B cell (primary cell): ENCODE measurements around the gene RABAC1. TPM values are rescaled to one million over a fixed set of nuclear protein-coding genes. Genes with fewer than 3 reads are reported as not detected.

Experiments
- ATAC-seq: fragments of 200-7000 bp; cut with Tn5 transposase; one replicate; pipeline ENCODE4 v1.10.0; 2021; ENCODE audit warnings: low read depth, mild to moderate bottlenecking, moderate number of reproducible peaks, moderate library complexity
- CTCF ChIA-PET: fragments of 350-600 bp; sonication (Branson Sonifier 250); formaldehyde crosslinking; loops from one replicate; lab custom pipeline; 2021; ENCODE audit warnings: antibody characterized with exemption, inconsistent platforms; lab: Charles Lee
- POLR2A ChIA-PET: fragments of 350-600 bp; sonication (Branson Sonifier 250); formaldehyde crosslinking; loops from one replicate; lab custom pipeline; 2021; ENCODE audit warnings: antibody characterized with exemption; lab: Charles Lee
- DNase-seq: peaks from one replicate; pipeline ENCODE4 v3.0.0; 2013
- H2AFZ ChIP-seq: 2 replicates; pipeline ENCODE4 v1.6.1; 2012; ENCODE audit warnings: mild to moderate bottlenecking, low read depth, low read length; ENCODE audit not compliant: insufficient read depth, poor library complexity, severe bottlenecking
- H3K27ac ChIP-seq, 2 donors: 1 replicate in 1 of 2; 2 replicates in 1 of 2; pipeline ENCODE4 v1.5.1; 2012 to 2013; ENCODE audit warnings: low read length in 2 of 2, mild to moderate bottlenecking in 2 of 2, moderate library complexity in 1 of 2
- H3K27me3 ChIP-seq, 4 experiments: fragments of 200-600 bp in 1 of 4; sonication (generic) in 1 of 4; replicated peaks in 1 of 4; 1 replicate in 2 of 4; 2 replicates in 2 of 4; pipeline versions ENCODE4 v1.6.1 to v1.7.0; 2013 to 2016; ENCODE audit warnings: low read length in 3 of 4, mild to moderate bottlenecking in 2 of 4, mixed read lengths in 1 of 4, moderate library complexity in 1 of 4; ENCODE audit not compliant: insufficient read depth in 4 of 4, control insufficient read depth in 3 of 4; ENCODE audit errors: control extremely low read depth in 1 of 4
- H3K36me3 ChIP-seq, 2 experiments: replicated peaks in 1 of 2; 1 replicate in 1 of 2; 2 replicates in 1 of 2; pipeline versions ENCODE4 v1.6.1 to v1.7.1; 2013; ENCODE audit warnings: low read length in 1 of 2; ENCODE audit not compliant: insufficient read depth in 2 of 2, control insufficient read depth in 1 of 2; ENCODE audit errors: control extremely low read depth in 1 of 2, extremely low read depth in 1 of 2
- H3K4me1 ChIP-seq, 2 donors: fragments of 200-600 bp in 1 of 2; sonication (generic) in 1 of 2; 1 replicate in 1 of 2; 2 replicates in 1 of 2; pipeline versions ENCODE4 v1.5.1 to v1.6.1; 2013 to 2017; ENCODE audit warnings: low read length in 2 of 2; ENCODE audit not compliant: control insufficient read depth in 2 of 2, insufficient read depth in 2 of 2
- H3K4me2 ChIP-seq: replicated peaks from 2 replicates; pipeline ENCODE3; 2012; ENCODE audit warnings: mild to moderate bottlenecking, low read depth, low read length; ENCODE audit not compliant: poor library complexity, severe bottlenecking
- H3K4me3 ChIP-seq, 5 experiments: fragments of 200-600 bp in 1 of 5; sonication (generic) in 1 of 5; 1 replicate in 3 of 5; 2 replicates in 2 of 5; pipeline versions ENCODE4 v1.5.1 to v1.7.0; 2011 to 2016; ENCODE audit warnings: low read length in 4 of 5, mild to moderate bottlenecking in 4 of 5, low read depth in 2 of 5, control low read depth in 1 of 5, moderate library complexity in 1 of 5; ENCODE audit not compliant: insufficient read depth in 1 of 5; ENCODE audit errors: control extremely low read depth in 1 of 5, extremely low read depth in 1 of 5
- H3K79me2 ChIP-seq: fragments of 200-600 bp; sonication (generic); one replicate; pipeline ENCODE4 v1.6.0; 2016; ENCODE audit warnings: low read length; ENCODE audit not compliant: control insufficient read depth, insufficient read depth
- H3K9ac ChIP-seq: fragments of 200-600 bp; sonication (generic); 2 replicates; pipeline ENCODE4 v1.6.1; 2017; ENCODE audit warnings: mild to moderate bottlenecking, low read length, moderate library complexity
- H3K9me3 ChIP-seq, 3 donors: one replicate each; pipeline versions ENCODE4 v1.6.1 to v1.7.1; 2013; ENCODE audit warnings: low read length in 2 of 3; ENCODE audit not compliant: control insufficient read depth in 2 of 3, insufficient read depth in 1 of 3; ENCODE audit errors: control extremely low read depth in 1 of 3
- H4K20me1 ChIP-seq: 2 replicates; pipeline ENCODE4 v1.6.0; 2012; ENCODE audit warnings: mild to moderate bottlenecking, low read length; ENCODE audit not compliant: insufficient read depth, control insufficient read depth, poor library complexity, severe bottlenecking
- H3K27ac Mint-ChIP-seq: one replicate; pipeline ENCODE4 v1.8.0; 2021; ENCODE audit warnings: mixed read lengths
- H3K27me3 Mint-ChIP-seq: one replicate; pipeline ENCODE4 v1.8.0; 2021; ENCODE audit warnings: mixed read lengths
- H3K4me1 Mint-ChIP-seq: one replicate; pipeline ENCODE4 v1.8.0; 2021; ENCODE audit warnings: mixed read lengths
- H3K4me3 Mint-ChIP-seq: one replicate; pipeline ENCODE4 v1.8.0; 2021; ENCODE audit warnings: mixed read lengths
- H3K9me3 Mint-ChIP-seq: one replicate; pipeline ENCODE4 v1.8.0; 2022; ENCODE audit warnings: mixed read lengths; ENCODE audit not compliant: insufficient read depth
- CTCF ChIP-seq: fragments of 200-600 bp; IDR thresholded peaks from one replicate; pipeline ENCODE4 v1.8.0; 2022; ENCODE audit warnings: antibody characterized with exemption, mild to moderate bottlenecking
- EZH2 ChIP-seq: IDR thresholded peaks from 2 replicates; pipeline ENCODE4 v1.6.1; 2012; ENCODE audit warnings: borderline replicate concordance, low read depth, mild to moderate bottlenecking, moderate library complexity, low read length; ENCODE audit not compliant: insufficient read depth, poor library complexity, severe bottlenecking
- WGBS: methylation state at CpG from one replicate; pipeline ENCODE4 v1.1.5; 2013; ENCODE audit warnings: missing lambda C conversion rate; ENCODE audit not compliant: insufficient coverage; 5-methylcytosine and 5-hydroxymethylcytosine counted together
- intact Hi-C: fragments of 100-400 bp; cut with micrococcal nuclease; formaldehyde crosslinking; loops from one replicate; pipeline ENCODE4 v1.10.0; 2022
- polyA plus RNA-seq: library from polyadenylated mRNA; depleted of rRNA; stranded (reverse); fragments of >200 nt; gene quantifications from 2 replicates; pipeline ENCODE4 v1.2.3, GENCODE V29; 2012
- total RNA-seq, 2 donors: library from RNA; stranded (reverse); fragments of 120-200 nt in 1 of 2; gene quantifications; 1 replicate in 1 of 2; 2 replicates in 1 of 2; pipeline versions ENCODE4 v1.2.3 to v1.2.4, GENCODE V29; 2013 to 2022

RABAC1 gene
- total and polyA plus RNA-seq, 2 donors (not counting 1 experiment from before 2014, with no cell fraction given): 146 to 190 TPM

DNA sequence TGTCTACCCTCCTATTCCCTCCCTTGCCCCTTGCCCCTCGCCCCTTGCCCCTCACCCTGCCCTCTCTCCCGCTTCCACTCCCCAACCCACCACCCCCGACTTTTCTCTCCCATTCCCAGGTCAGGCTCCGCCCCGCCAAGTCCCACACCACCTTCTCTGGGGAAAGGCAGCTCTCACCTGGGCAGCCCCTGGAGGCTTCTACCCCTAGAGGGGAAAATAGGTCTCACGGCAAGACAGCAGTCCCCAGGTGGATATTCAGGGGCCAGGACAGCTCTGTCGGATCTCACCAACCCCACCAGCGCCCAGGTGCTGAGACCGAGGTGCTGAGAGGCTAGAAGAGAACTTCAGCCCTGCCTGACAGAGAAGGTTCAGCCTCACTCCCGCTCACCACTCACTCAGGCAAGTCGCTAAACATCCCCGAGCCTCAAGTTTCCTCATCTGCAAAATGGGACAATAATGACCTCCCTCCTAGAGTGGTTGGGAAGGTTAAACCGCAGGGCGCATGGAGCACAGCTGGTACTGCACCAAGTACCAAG is 29.5 kb downstream of the RABAC1 start:
- ATAC-seq: no peak
- no peak for DNase-seq
- Histone ChIP-seq H3K9ac (peak overlapping the region; percentile 73), H2AFZ (peak overlapping the region; percentile 83), H3K9me3 (no peaks in the 10 kb centered on the region), H4K20me1 (no peaks in the 10 kb centered on the region), H3K79me2 (peaks cover 4% of the 10 kb centered on the region), H3K27me3 (peaks cover 0 to 32% (median 6%) of the 10 kb centered on the region in 4 experiments), H3K4me2 (peak overlapping the region; percentile 94), H3K27ac (no peak overlapping the region), H3K36me3 (no peaks in the 10 kb centered on the region), H3K4me1 (peaks cover 53 to 62% of the 10 kb centered on the region in 2 donors), H3K4me3 (no peak overlapping the region)
- ChIA-PET POLR2A (interaction anchor here (0.8 to 2.5 kb wide), 4 partner anchors 12 to 56 kb away, joined by 4 to 17 read pairs (median 5); partner anchors contain the start of gene CD79A), CTCF (interaction anchor here (0.9 to 4.4 kb wide), 11 partner anchors 12 to 136 kb away, joined by 3 to 28 read pairs (median 4); no protein-coding TSS in a partner anchor)
- 24% methylated on average over 10 of the region's 14 CpGs for WGBS
- Mint-ChIP-seq H3K4me1 (peaks cover 40% of the 10 kb centered on the region), H3K9me3 (no peaks in the 10 kb centered on the region), H3K27me3 (peaks cover 5% of the 10 kb centered on the region), H3K27ac (peak overlapping the region; percentile 87), H3K4me3 (peak overlapping the region; percentile 46)
- intact Hi-C loops: loop anchor here (2.0 kb wide), 2 partner anchors 15 kb away; no protein-coding TSS in a partner anchor
- no peak for TF ChIP-seq EZH2
- TF ChIP-seq CTCF: no peak
